K562 (cell line): ENCODE results near the gene SRC. TPM values are rescaled to one million over a fixed set of nuclear protein-coding genes. Genes with fewer than 3 reads are reported as not detected.
A peak's percentile ranks its signal among the peaks of the same experiment; 100 is the strongest.

Experiments used
- ATAC-seq: fragments of 200-7000 bp; cut with Tn5 transposase; 3 replicates; pipeline ENCODE4 v1.9.1; 2020; ENCODE audit warnings: moderate library complexity
- BruUV-seq: library from RNA; stranded (reverse); fragments of 400-500 nt; replicated peaks from 2 replicates; lab custom pipeline; 2021; lab: Mats Ljungman, UMichigan
- CTCF ChIA-PET: fragments of 300-600 bp; formaldehyde crosslinking; extraction: SDS; loops from one replicate; lab custom pipeline; 2021; ENCODE audit warnings: low intra/inter-chr PET ratio; lab: Yijun Ruan, JAX
- POLR2A ChIA-PET: fragments of 300-600, 350-650 bp; sonication (Branson Sonifier 250); formaldehyde crosslinking; extraction: SDS; loops from one replicate; lab custom pipeline; 2021; ENCODE audit warnings: antibody characterized with exemption, inconsistent platforms; lab: Yijun Ruan, JAX
- DNase-seq, 4 experiments: peaks; one replicate each; pipeline versions ENCODE4 v3.0.0 to v3.0.0-alpha.2; 2011 to 2018; ENCODE audit warnings: low spot score in 3 of 4, mixed read lengths in 3 of 4; ENCODE audit errors: extremely low read depth in 1 of 4
- FAIRE-seq: peaks from 2 replicates; lab custom pipeline; 2011; peaks lifted over from hg19 to GRCh38; lab: Jason Lieb, UNC
- H2AFZ ChIP-seq: 2 replicates; pipeline ENCODE4 v1.6.0; 2011; ENCODE audit warnings: low read depth, low read length, control low read depth, inconsistent platforms
- H3K27ac ChIP-seq: fragments of 200-600 bp; 3 replicates; pipeline ENCODE4 v1.8.0; 2011; ENCODE audit warnings: low read depth, mild to moderate bottlenecking, control low read depth, inconsistent platforms, low read length, moderate library complexity, mixed read lengths; ENCODE audit errors: extremely low read depth
- H3K27me3 ChIP-seq, 2 experiments: fragments of 300-600 bp in 1 of 2; 2 replicates in 1 of 2; 3 replicates in 1 of 2; pipeline versions ENCODE4 v1.6.0 to v1.8.0; 2011; ENCODE audit warnings: inconsistent platforms in 2 of 2, low read length in 2 of 2, mild to moderate bottlenecking in 1 of 2, mixed read lengths in 1 of 2, moderate library complexity in 1 of 2; ENCODE audit not compliant: control insufficient read depth in 2 of 2, insufficient read depth in 2 of 2
- H3K36me3 ChIP-seq: fragments of 300-600 bp; 3 replicates; pipeline ENCODE4 v1.8.0; 2011; ENCODE audit warnings: mild to moderate bottlenecking, low read length, inconsistent platforms; ENCODE audit not compliant: control insufficient read depth, insufficient read depth
- H3K4me1 ChIP-seq, 2 experiments: fragments of 200-600 bp in 1 of 2; replicated peaks in 1 of 2; 2 replicates in 1 of 2; 3 replicates in 1 of 2; pipeline versions ENCODE4 v1.5.1 to v1.8.0; 2011; ENCODE audit warnings: inconsistent platforms in 2 of 2, low read length in 2 of 2, mild to moderate bottlenecking in 1 of 2, mixed read lengths in 1 of 2, moderate library complexity in 1 of 2; ENCODE audit not compliant: control insufficient read depth in 2 of 2, insufficient read depth in 2 of 2
- H3K4me2 ChIP-seq: 2 replicates; pipeline ENCODE4 v1.6.1; 2011; ENCODE audit warnings: low read length, control low read depth, inconsistent platforms, mixed read lengths; ENCODE audit not compliant: insufficient read depth
- H3K4me3 ChIP-seq: fragments of 200-600 bp; sonication (generic), shearing (Covaris generic); 2 replicates; pipeline ENCODE4 v1.5.1; 2016; ENCODE audit warnings: control low read depth, inconsistent platforms
- H3K79me2 ChIP-seq: fragments of 200-600 bp; 3 replicates; pipeline ENCODE4 v1.8.0; 2011; ENCODE audit warnings: low read length, inconsistent platforms; ENCODE audit not compliant: control insufficient read depth, insufficient read depth
- H3K9ac ChIP-seq, 2 experiments: 2 replicates each; pipeline versions ENCODE4 v1.6.0 to v1.6.1; 2011; ENCODE audit warnings: low read depth in 2 of 2, low read length in 2 of 2, control low read depth in 1 of 2, inconsistent platforms in 1 of 2, mild to moderate bottlenecking in 1 of 2, mixed read lengths in 1 of 2; ENCODE audit not compliant: insufficient read depth in 1 of 2
- H3K9me1 ChIP-seq: one replicate; pipeline ENCODE4 v1.6.0; 2011; ENCODE audit warnings: inconsistent platforms, mild to moderate bottlenecking, low read length, moderate library complexity; ENCODE audit not compliant: control insufficient read depth, insufficient read depth
- H3K9me3 ChIP-seq: replicated peaks from 2 replicates; pipeline ENCODE4 v1.5.1; 2011; ENCODE audit warnings: low read depth, low read length, inconsistent platforms; ENCODE audit not compliant: control insufficient read depth, insufficient read depth
- H4K20me1 ChIP-seq: replicated peaks from 2 replicates; pipeline ENCODE4 v1.6.1; 2011; ENCODE audit warnings: low read length, inconsistent platforms, mixed read lengths; ENCODE audit not compliant: control insufficient read depth, insufficient read depth
- CCAR2 ChIP-seq: fragments of 200-400 bp; formaldehyde crosslinking; IDR thresholded peaks from 2 replicates; pipeline ENCODE4 v1.6.1; 2017; ENCODE audit warnings: mild to moderate bottlenecking, low read depth, low read length
- DACH1 ChIP-seq: fragments of 450-650 bp; IDR thresholded peaks from 2 replicates; pipeline ENCODE4 v1.6.1; 2018; ENCODE audit not compliant: partially characterized antibody
- ELF4 ChIP-seq: fragments of 450-650 bp; formaldehyde crosslinking; IDR thresholded peaks from 2 replicates; pipeline ENCODE4 v1.4.0; 2022; ENCODE audit warnings: missing genetic modification characterization
- NFE2 ChIP-seq: IDR thresholded peaks from 2 replicates; pipeline ENCODE4 v1.6.1; 2014; ENCODE audit warnings: antibody characterized with exemption, low read depth
- NFRKB ChIP-seq: fragments of 450-650 bp; IDR thresholded peaks from 2 replicates; pipeline ENCODE4 v1.6.1; 2016; ENCODE audit warnings: low read depth
- RHOXF2B ChIP-seq: fragments of 250-450 bp; sonication (Bioruptor Pico); conservative IDR thresholded peaks from 2 replicates; pipeline ENCODE4 v1.5.1; 2021
- ZNF316 ChIP-seq: fragments of 450-650 bp; IDR thresholded peaks from 2 replicates; pipeline ENCODE4 v1.6.1; 2016
- WGBS: fragments of 100-300 bp; shearing (Covaris generic); methylation state at CpG from one replicate; pipeline ENCODE4 v1.1.6; 2016; ENCODE audit warnings: low coverage, mixed read lengths; ENCODE audit not compliant: insufficient coverage; ENCODE audit errors: missing lambda C conversion rate; 5-methylcytosine and 5-hydroxymethylcytosine counted together
- in situ Hi-C: fragments of 300-500 bp; cut with MboI; formaldehyde crosslinking; loops from 4 replicates; pipeline ENCODE4 v1.15.0; 2018; ENCODE audit warnings: inconsistent platforms, mixed read lengths
- intact Hi-C: fragments of 100-400 bp; cut with micrococcal nuclease; formaldehyde crosslinking; loops from 2 replicates; pipeline ENCODE4 v1.14.2; 2022
- polyA plus RNA-seq, 8 experiments: library from polyadenylated mRNA; depleted of rRNA in 4 of 8; stranded (reverse) in 5 of 8; unstranded in 3 of 8; fragments of >200 nt; fragmentation: Nextera tagmentation in 2 of 8; fragmentation: Illumina TruSeq in 1 of 8; extraction: Ambion mirVana in 2 of 8; extraction: Trizol in 1 of 8; gene quantifications; 2 replicates each; pipeline versions ENCODE4 v1.2.1 to v1.2.3, GENCODE V29; 2011 to 2014; ENCODE audit warnings: inconsistent platforms in 1 of 8, missing spikeins in 1 of 8
- total RNA-seq, 7 experiments: library from RNA; depleted of rRNA in 6 of 7; stranded (reverse); fragments of >200 nt in 6 of 7; fragmentation: Illumina TruSeq in 2 of 7; extraction: Trizol in 2 of 7; gene quantifications; 2 replicates each; pipeline versions ENCODE4 v1.2.1 to v1.2.3, GENCODE V29; 2011 to 2021; ENCODE audit warnings: low replicate concordance in 1 of 7

The SRC gene
- total and polyA plus RNA-seq, 9 of the 15 experiments (the other 6 are each of a cell fraction or from before 2014, with no cell fraction given): 0.06 to 8.5 (median 3.1) TPM

DNA sequence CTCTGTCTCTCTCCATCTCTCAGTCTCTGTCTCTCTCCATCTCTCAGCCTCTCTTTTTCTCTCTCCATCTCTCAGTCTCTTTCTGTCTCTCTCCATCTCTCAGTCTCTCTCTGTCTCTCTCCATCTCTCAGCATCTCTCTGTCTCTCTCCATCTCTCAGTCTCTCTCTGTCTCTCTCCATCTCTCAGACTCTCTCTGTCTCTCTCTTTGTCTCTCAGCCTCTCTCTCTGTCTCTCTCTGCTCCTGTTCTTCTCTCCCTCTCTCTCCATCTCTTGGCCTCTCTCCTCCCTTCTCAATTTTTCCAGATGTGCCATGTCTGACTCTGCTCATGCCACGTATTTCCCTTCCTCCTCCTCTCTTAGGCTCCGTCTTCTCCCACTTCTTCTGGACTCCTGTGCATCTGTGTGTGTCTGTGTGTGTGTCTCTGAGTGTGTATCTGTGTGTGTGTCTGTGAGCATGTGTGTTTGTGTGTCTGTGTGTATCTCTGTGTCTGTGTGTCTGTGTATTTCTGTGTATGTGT lies 72.7 kb downstream of the SRC start:
- Histone ChIP-seq H3K36me3 (no peaks in the 10 kb centered on the region), H3K4me3 (no peak overlapping the region), H3K27ac (no peak overlapping the region), H4K20me1 (peaks cover 21% of the 10 kb centered on the region; the same call in 1 of the 2 replicates)
- no peak for ATAC-seq
- no TSS peak for BruUV-seq
- POLR2A ChIA-PET: no interaction called here
- TF ChIP-seq CCAR2: no peak
- no peak for TF ChIP-seq DACH1
- TF ChIP-seq, all 486 proteins: peak for 0
- H3K27me3 ChIP-seq: peaks cover 75 to 93% of the 10 kb centered on the region in 2 experiments
- in situ Hi-C loops: no loop called here
- FAIRE-seq (no peak), DNase-seq (no peak)
- CTCF ChIA-PET: interaction anchor here (0.5 to 0.6 kb wide), 2 partner anchors 30 to 241 kb away, joined by 3 to 4 read pairs; no protein-coding TSS in a partner anchor
- peaks cover 5% of the 10 kb centered on the region; the same call in 1 of the 2 replicates for H3K9me3 ChIP-seq
- 6% methylated on average over 2 of the region's 2 CpGs for WGBS
- H3K4me1 ChIP-seq: peaks cover 0 to 4% of the 10 kb centered on the region in 2 experiments; a peak in 2 of 5 replicates
- no peaks in the 10 kb centered on the region for H3K9me1 ChIP-seq
- no peaks in the 10 kb centered on the region for H3K79me2 ChIP-seq
- intact Hi-C loops: no loop called here
- H3K4me2 ChIP-seq: no peak overlapping the region
- H2AFZ ChIP-seq: no peak overlapping the region
- no peak overlapping the region for H3K9ac ChIP-seq

DNA sequence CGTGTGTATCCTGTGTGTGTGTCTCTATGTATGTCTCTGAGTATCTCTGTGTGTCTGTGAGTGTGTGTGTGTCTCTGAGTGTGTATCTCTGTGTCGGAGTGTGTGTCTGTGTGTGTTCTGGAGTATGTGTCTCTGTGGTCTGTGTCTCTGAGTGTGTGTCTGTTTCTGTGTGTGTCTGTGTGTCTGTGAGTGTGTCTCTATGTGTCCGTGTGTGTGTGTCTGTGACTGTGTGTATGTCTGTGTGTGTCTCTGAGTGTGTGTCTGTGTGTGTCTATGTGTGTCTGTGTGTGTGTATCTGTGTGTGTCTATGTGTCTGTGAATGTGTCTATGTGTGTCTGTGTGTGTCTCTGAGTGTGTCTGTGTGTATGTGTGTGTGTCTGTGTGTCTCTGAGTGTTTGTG lies 73.4 kb downstream of the SRC start:
- no peak overlapping the region for H3K9ac ChIP-seq
- CTCF ChIA-PET: interaction anchor here (0.5 kb wide), 1 partner anchor 241 kb away, joined by 3 read pairs; no protein-coding TSS in a partner anchor
- BruUV-seq: no TSS peak
- POLR2A ChIA-PET: no interaction called here
- TF ChIP-seq ELF4: peak; percentile 15; the same call in 1 of the 2 replicates
- no peak for TF ChIP-seq RHOXF2B (CRISPR knock-in tag)
- TF ChIP-seq ZNF316: no peak
- no peak for TF ChIP-seq NFE2
- no peak for TF ChIP-seq NFRKB
- ATAC-seq (no peak), DNase-seq (no peak), FAIRE-seq (no peak)
- H3K27ac ChIP-seq: no peak overlapping the region
- H3K4me2 ChIP-seq: no peak overlapping the region
- no peak overlapping the region for H2AFZ ChIP-seq
- peaks cover 0 to 4% of the 10 kb centered on the region in 2 experiments; a peak in 2 of 5 replicates for H3K4me1 ChIP-seq
- H3K9me1 ChIP-seq: no peaks in the 10 kb centered on the region
- H3K9me3 ChIP-seq: peaks cover 5% of the 10 kb centered on the region; the same call in 1 of the 2 replicates
- intact Hi-C loops: no loop called here
- in situ Hi-C loops: no loop called here
- no peak overlapping the region for H3K4me3 ChIP-seq
- peaks cover 21% of the 10 kb centered on the region; the same call in 1 of the 2 replicates for H4K20me1 ChIP-seq
- no peaks in the 10 kb centered on the region for H3K36me3 ChIP-seq
- H3K79me2 ChIP-seq: no peaks in the 10 kb centered on the region
- 20% methylated on average over 3 of the region's 3 CpGs for WGBS
- H3K27me3 ChIP-seq: peaks cover 72 to 96% of the 10 kb centered on the region in 2 experiments
